Measurements from ENCODE around the gene SDS.

SDS gene

DNA sequence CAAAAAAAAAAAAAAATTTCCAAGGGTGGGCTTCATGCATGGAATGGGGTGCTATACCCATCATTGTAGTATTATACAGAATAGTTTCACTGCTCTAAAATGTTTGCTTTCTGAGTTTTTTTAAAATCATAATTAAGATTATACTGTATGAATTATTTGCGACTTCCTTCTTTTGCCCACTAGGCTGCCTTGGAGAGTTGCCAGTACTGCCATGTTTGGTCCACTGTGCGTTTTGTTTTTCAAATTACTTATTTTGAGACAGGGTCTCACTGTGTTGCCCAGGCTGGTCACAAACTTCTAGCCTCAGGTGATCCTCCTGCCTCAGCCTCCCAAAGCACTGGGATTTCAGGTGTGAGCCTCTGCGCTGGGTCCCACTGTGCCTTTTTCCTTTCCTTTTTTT lies 25.4 kb downstream of the SDS start:
- Histone ChIP-seq H3K9me3 (no peaks in the 10 kb centered on the region), H3K36me3 (peaks cover 26% of the 10 kb centered on the region), H3K27me3 (no peaks in the 10 kb centered on the region), H3K4me3 (ENCODE audit: low read depth, low read length) (no peak overlapping the region), H3K4me1 (no peaks in the 10 kb centered on the region)
- DNase-seq = no peak
- TF ChIP-seq, protein P1, sequence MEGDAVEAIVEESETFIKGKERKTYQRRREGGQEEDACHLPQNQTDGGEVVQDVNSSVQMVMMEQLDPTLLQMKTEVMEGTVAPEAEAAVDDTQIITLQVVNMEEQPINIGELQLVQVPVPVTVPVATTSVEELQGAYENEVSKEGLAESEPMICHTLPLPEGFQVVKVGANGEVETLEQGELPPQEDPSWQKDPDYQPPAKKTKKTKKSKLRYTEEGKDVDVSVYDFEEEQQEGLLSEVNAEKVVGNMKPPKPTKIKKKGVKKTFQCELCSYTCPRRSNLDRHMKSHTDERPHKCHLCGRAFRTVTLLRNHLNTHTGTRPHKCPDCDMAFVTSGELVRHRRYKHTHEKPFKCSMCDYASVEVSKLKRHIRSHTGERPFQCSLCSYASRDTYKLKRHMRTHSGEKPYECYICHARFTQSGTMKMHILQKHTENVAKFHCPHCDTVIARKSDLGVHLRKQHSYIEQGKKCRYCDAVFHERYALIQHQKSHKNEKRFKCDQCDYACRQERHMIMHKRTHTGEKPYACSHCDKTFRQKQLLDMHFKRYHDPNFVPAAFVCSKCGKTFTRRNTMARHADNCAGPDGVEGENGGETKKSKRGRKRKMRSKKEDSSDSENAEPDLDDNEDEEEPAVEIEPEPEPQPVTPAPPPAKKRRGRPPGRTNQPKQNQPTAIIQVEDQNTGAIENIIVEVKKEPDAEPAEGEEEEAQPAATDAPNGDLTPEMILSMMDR (IDR thresholded peaks at IDR 0.05; ENCODE audit: low read depth, low read length) = no peak

DNA sequence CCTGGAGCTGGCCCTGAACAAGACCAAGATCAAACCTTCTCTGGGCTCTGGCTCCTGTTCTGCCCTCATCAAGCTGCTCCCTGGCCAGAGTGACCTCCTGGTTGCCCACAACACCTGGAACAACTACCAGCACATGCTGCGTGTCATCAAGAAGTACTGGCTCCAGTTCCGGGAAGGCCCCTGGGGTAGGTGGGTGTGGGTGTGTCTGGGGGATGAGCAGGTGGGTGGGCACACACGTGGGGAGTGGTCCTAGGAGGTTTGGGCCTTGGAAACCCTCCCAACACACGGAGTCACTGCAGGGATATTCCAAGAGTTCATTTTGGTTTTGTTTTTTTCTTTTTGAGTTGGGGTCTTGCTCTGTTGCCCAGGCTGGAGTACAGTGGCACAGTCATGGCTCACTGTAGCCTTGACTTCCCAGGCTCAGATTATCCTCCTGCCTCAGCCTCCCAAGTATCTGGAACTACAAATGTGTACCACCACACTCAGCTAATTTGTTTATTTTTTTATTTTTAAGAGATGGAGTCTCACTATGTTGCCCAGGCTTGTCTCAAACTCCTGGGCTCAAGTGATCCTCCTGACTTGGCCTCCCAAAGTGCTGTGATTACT lies 28.8 kb downstream of the SDS start:
- TF ChIP-seq, protein P1 (IDR thresholded peaks at IDR 0.05; ENCODE audit: low read depth, low read length) = no peak
- Histone ChIP-seq H3K9me3 (no peaks in the 10 kb centered on the region), H3K36me3 (peaks cover 36% of the 10 kb centered on the region), H3K4me3 (ENCODE audit: low read depth, low read length) (no peak overlapping the region), H3K27me3 (no peaks in the 10 kb centered on the region), H3K4me1 (no peaks in the 10 kb centered on the region)
- no peak for DNase-seq

DNA sequence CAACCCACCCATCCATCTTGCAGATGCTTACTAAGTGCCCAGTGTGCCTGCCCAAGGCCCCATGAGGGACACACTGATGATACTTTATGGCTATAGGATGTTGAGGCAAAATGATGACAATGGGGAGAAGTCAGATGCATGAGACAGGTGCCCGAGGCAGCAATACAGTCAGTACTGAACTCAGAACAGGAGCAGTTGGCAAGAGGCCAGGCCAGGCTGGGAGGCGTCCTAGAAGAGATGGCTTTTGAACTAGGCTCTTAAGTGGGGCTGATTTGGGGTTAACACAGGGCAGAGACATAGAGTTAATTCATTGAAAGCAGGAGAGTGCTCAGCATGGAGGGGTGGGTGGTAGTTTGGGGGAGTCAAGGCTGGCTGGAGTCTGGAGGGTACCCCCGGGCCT lies 29.7 kb downstream of the SDS start:
- H3K4me3 ChIP-seq (ENCODE audit: low read depth, low read length) = no peak overlapping the region
- peak; percentile 28 for DNase-seq
- no peaks in the 10 kb centered on the region for H3K9me3 ChIP-seq
- H3K36me3 ChIP-seq = peaks cover 36% of the 10 kb centered on the region
- TF ChIP-seq, protein P1 (IDR thresholded peaks at IDR 0.05; ENCODE audit: low read depth, low read length) = no peak
- no peaks in the 10 kb centered on the region for H3K27me3 ChIP-seq
- no peaks in the 10 kb centered on the region for H3K4me1 ChIP-seq

DNA sequence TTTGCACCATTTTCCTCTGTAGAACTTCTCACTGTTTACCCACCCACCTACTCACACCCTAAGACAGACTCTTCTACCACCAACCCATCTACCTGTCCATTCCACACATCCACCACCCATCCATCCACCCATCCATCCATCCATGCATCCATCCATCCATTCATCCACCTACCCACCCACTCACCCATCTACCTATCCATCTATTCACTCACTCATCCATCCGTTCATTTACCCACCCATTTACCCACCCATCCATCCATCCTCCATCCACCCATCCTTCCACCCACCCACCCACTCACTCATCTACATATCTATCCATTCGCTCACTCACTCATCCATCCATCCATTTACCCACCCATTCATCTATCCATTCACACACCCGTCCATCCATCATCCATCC lies 30.2 kb downstream of the SDS start:
- H3K4me3 ChIP-seq (ENCODE audit: low read depth, low read length) = no peak overlapping the region
- no peaks in the 10 kb centered on the region for H3K4me1 ChIP-seq
- H3K36me3 ChIP-seq = peaks cover 37% of the 10 kb centered on the region
- TF ChIP-seq, protein P1 (IDR thresholded peaks at IDR 0.05; ENCODE audit: low read depth, low read length) = no peak
- H3K9me3 ChIP-seq = no peaks in the 10 kb centered on the region
- no peak for DNase-seq
- H3K27me3 ChIP-seq = no peaks in the 10 kb centered on the region

DNA sequence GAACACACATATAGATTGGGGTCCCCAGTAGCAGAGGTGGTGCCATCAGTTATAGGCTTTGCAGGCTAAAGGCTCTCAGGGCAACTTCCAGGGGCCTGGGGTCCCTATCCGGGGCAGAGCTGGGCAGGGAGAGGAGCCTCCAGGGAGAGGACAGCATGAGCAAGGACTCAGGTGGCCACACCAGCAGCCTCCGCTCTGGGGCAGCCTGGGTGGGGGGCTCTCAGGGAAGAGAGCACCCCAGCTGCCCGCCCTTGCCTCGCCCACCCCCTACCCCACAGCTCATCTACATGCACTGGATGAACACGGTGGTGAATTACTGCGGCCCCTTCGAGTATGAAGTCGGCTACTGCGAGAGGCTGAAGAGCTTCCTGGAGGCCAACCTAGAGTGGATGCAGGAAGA lies 31.3 kb downstream of the SDS start:
- TF ChIP-seq, protein P1 (IDR thresholded peaks at IDR 0.05; ENCODE audit: low read depth, low read length) = no peak
- no peaks in the 10 kb centered on the region for H3K9me3 ChIP-seq

DNA sequence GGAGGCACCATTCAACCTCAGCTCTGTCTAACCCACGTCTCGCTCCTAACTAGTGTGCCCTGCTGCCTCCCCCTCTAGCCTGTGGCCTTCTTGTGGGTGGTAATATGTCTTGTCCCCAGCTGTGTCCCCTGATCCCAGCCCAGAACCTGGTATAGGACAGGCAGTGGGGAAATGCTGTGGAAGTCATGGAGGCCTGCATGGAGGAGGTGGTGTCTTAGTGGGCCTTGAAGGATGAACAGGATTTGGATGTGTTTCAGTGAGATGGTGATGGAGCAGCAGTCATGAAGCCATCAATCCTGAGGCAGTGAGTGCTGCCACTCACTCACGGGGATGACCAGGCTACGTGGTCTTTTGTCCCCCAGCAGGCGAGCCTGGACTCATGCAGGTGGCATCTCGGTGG lies 31.9 kb downstream of the SDS start:
- H3K36me3 ChIP-seq = peaks cover 36% of the 10 kb centered on the region
- H3K27me3 ChIP-seq = no peaks in the 10 kb centered on the region
- no peak for DNase-seq
- no peak overlapping the region for H3K4me3 ChIP-seq (ENCODE audit: low read depth, low read length)
- TF ChIP-seq, protein P1 (IDR thresholded peaks at IDR 0.05; ENCODE audit: low read depth, low read length) = no peak
- H3K4me1 ChIP-seq = no peaks in the 10 kb centered on the region
- no peaks in the 10 kb centered on the region for H3K9me3 ChIP-seq

More for the DNA sequence above, 31.3 kb downstream of the SDS start:
- H3K4me3 ChIP-seq (ENCODE audit: low read depth, low read length) = no peak overlapping the region
- H3K36me3 ChIP-seq = peaks cover 36% of the 10 kb centered on the region
- DNase-seq = no peak
- no peaks in the 10 kb centered on the region for H3K27me3 ChIP-seq
- no peaks in the 10 kb centered on the region for H3K4me1 ChIP-seq

All from BE2C (cell line).